AG10803 (cell line): ENCODE results near the gene KLK12.

ENCODE experiments used
- DNase-seq: peaks from one replicate; pipeline ENCODE4 v3.0.0; 2010; ENCODE audit warnings: low read depth
- H3K4me3 ChIP-seq: 2 replicates; pipeline ENCODE4 v1.5.1; 2011; ENCODE audit warnings: mild to moderate bottlenecking, low read length, control low read depth
- CTCF ChIP-seq: conservative IDR thresholded peaks from 2 replicates; pipeline ENCODE4 v1.5.1; 2011; ENCODE audit warnings: mild to moderate bottlenecking, low read length, control low read depth, inconsistent platforms

KLK12 gene

GRCh38 chr19:51047031-51047335 is 12.2 kb upstream of the KLK12 start:
- no peak for DNase-seq
- no peak for TF ChIP-seq CTCF
- H3K4me3 ChIP-seq = no peak overlapping the region

- no peak for DNase-seq
- no peak for TF ChIP-seq CTCF
- no peak overlapping the region for H3K4me3 ChIP-seq
These were observed 9.5 kb upstream of the KLK12 start for GRCh38 chr19:51044327-51044726.

- TF ChIP-seq CTCF = no peak
- no peak for DNase-seq
- H3K4me3 ChIP-seq = no peak overlapping the region
These were observed 8.7 kb upstream of the KLK12 start for GRCh38 chr19:51043497-51043896.

- no peak for TF ChIP-seq CTCF
- no peak overlapping the region for H3K4me3 ChIP-seq
- DNase-seq = no peak
These were observed 5.3 kb upstream of the KLK12 start for GRCh38 chr19:51040151-51040550.

GRCh38 chr19:51036519-51036918 is 1.7 kb upstream of the KLK12 start:
- no peak overlapping the region for H3K4me3 ChIP-seq
- no peak for TF ChIP-seq CTCF

GRCh38 chr19:51031880-51032225 is 2.9 kb downstream of the KLK12 start:
- H3K4me3 ChIP-seq = no peak overlapping the region
- no peak for DNase-seq
- no peak for TF ChIP-seq CTCF

More at GRCh38 chr19:51036519-51036918, 1.7 kb upstream of the KLK12 start:
- no peak for DNase-seq

GRCh38 chr19:51031220-51031879 is 3.5 kb downstream of the KLK12 start:
- no peak for DNase-seq
- no peak for TF ChIP-seq CTCF
- H3K4me3 ChIP-seq = no peak overlapping the region
